ENCODE data around the gene BCL11A.

Gene BCL11A

GRCh38 chr2:60461421-60462108 is 91.9 kb downstream of the BCL11A start:
- DNase-seq (ENCODE audit: low spot score), result no peak

GRCh38 chr2:60460577-60461420 is 92.7 kb downstream of the BCL11A start:
- no peak for DNase-seq (ENCODE audit: low spot score)

GRCh38 chr2:60459851-60460250 is 93.6 kb downstream of the BCL11A start:
- no peak for DNase-seq (ENCODE audit: low spot score)

GRCh38 chr2:60456115-60456770 is 97.2 kb downstream of the BCL11A start:
- DNase-seq (ENCODE audit: low spot score), result no peak

GRCh38 chr2:60453872-60454271 is 99.6 kb downstream of the BCL11A start:
- no peak for DNase-seq (ENCODE audit: low spot score)

GRCh38 chr2:60453301-60453700 is 100.2 kb downstream of the BCL11A start:
- no peak for DNase-seq (ENCODE audit: low spot score)

- no peak for DNase-seq (ENCODE audit: low spot score)
These were observed 103.0 kb downstream of the BCL11A start for GRCh38 chr2:60450488-60450887.

- DNase-seq (ENCODE audit: low spot score), result no peak
These were observed 105.5 kb downstream of the BCL11A start for GRCh38 chr2:60447943-60448342.

GRCh38 chr2:60446413-60447267 is 106.8 kb downstream of the BCL11A start:
- DNase-seq (ENCODE audit: low spot score), result no peak

- DNase-seq (ENCODE audit: low spot score), result no peak
These were observed 107.7 kb downstream of the BCL11A start for GRCh38 chr2:60445684-60446179.

- no peak for DNase-seq (ENCODE audit: low spot score)
These were observed 110.8 kb downstream of the BCL11A start for GRCh38 chr2:60442608-60443007.

GRCh38 chr2:60441800-60442199 is 111.7 kb downstream of the BCL11A start:
- DNase-seq (ENCODE audit: low spot score), result no peak

- DNase-seq (ENCODE audit: low spot score), result peak; percentile 16
These were observed 112.7 kb downstream of the BCL11A start for GRCh38 chr2:60440767-60441163.

- DNase-seq (ENCODE audit: low spot score), result no peak
These were observed 113.2 kb downstream of the BCL11A start for GRCh38 chr2:60440079-60440766.

GRCh38 chr2:60439219-60439974 is 114.1 kb downstream of the BCL11A start:
- no peak for DNase-seq (ENCODE audit: low spot score)

GRCh38 chr2:60438653-60439052 is 114.8 kb downstream of the BCL11A start:
- no peak for DNase-seq (ENCODE audit: low spot score)

- no peak for DNase-seq (ENCODE audit: low spot score)
These were observed 115.3 kb downstream of the BCL11A start for GRCh38 chr2:60438131-60438530.

GRCh38 chr2:60437080-60437696 is 116.3 kb downstream of the BCL11A start:
- no peak for DNase-seq (ENCODE audit: low spot score)

- no peak for DNase-seq (ENCODE audit: low spot score)
These were observed 120.3 kb downstream of the BCL11A start for GRCh38 chr2:60433018-60433596.

Measured in AG20443 (cell line).